ENCODE measurements around the gene ETF1. TPM values are rescaled to one million over a fixed set of nuclear protein-coding genes. Genes with fewer than 3 reads are reported as not detected.
"Not testable (repeated sequence)": the region's sequence is repeated elsewhere in the genome, so short reads cannot be mapped to it uniquely, and the experiment has no call there.

ETF1 gene
- polyA plus RNA-seq, 3 donors, result 25.5 to 108 (median 96.0) TPM

DNA sequence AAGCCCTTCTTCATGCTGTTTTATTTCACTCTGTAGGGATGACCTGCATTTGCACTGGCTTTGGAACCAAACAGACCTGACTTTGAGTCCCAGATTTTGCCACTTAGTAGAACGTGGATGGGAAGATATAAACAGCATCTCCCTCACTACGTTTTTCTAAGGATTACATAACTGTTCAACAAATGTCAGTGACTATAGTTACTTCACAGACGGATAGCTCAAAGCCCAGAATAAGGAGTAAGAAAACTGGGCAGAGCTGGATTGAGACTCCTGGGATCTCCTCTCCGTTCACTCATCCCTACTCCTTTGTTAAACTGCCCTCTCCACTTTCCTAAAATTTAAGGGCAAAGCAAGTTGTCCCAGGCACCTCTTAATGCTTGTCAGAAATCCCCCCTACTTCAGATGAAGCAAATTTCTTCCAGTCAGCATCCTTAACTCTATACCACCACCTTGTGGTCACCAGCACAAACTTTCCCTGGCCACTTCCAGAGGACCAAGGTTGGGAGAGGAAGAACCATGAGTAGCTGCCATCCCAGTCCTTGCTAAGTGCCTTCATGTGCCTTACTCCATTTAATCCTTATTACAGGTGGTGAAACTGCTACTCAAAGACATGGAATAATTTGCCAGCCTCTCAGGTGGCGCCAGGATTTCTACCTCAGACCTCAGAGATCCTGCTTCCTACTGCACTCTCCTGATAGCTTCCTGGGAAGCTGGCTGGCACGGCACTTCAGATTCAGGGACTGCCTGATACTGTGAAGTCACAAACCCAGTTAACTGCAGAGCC lies 39.4 kb downstream of the ETF1 start:
- H3K27ac ChIP-seq (ENCODE audit: low read depth, low read length), result no peak overlapping the region
- 27 to 36% (median 34%) methylated on average over 6 of the region's 6 CpGs for WGBS, 3 donors

GRCh38 chr5:138502521-138502920 lies 40.5 kb downstream of the ETF1 start:
- no peak overlapping the region for H3K27ac ChIP-seq (ENCODE audit: low read depth, low read length)
- 78 to 88% (median 84%) methylated on average over 11 of the region's 11 CpGs for WGBS, 3 donors

- H3K27ac ChIP-seq (ENCODE audit: low read depth, low read length), result no peak overlapping the region
- 62 to 74% (median 68%) methylated on average over 4 of the region's 4 CpGs for WGBS, 3 donors
Observed at GRCh38 chr5:138502121-138502520, 40.9 kb downstream of the ETF1 start.

DNA sequence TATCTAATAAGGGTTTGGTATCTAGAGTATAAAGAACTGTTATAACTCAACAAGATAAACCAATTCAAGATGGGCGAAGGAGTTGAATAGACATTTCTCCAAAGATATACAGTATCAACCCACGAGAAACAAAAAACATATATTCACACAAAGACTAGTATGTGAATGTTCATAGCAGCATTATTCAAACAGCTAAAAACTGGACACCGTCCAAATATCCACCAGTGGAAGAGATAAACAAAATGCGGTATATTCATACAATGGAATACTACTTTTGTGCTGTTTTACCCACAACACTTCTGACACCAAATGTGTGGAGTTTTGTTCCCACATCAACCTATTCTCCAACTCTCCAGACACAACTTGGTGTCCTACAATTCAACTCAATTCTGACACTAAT lies 44.7 kb downstream of the ETF1 start:
- WGBS, 3 donors, result 44 to 75% (median 60%) methylated on average over 4 of the region's 4 CpGs

GRCh38 chr5:138495351-138495750 lies 47.7 kb downstream of the ETF1 start:
- H3K27ac ChIP-seq (ENCODE audit: low read depth, low read length), result no peak overlapping the region
- WGBS, 3 donors, result 78 to 89% (median 86%) methylated on average over 7 of the region's 7 CpGs

More for the DNA sequence above, 44.7 kb downstream of the ETF1 start:
- no peak overlapping the region for H3K27ac ChIP-seq (ENCODE audit: low read depth, low read length)

- WGBS, 3 donors, result 32 to 43% (median 43%) methylated on average over 10 of the region's 10 CpGs
- no peak overlapping the region for H3K27ac ChIP-seq (ENCODE audit: low read depth, low read length)
Observed at GRCh38 chr5:138492560-138493045, 50.4 kb downstream of the ETF1 start.

- H3K27ac ChIP-seq (ENCODE audit: low read depth, low read length), result no peak overlapping the region
- WGBS, 3 donors, result 2 to 5% (median 3%) methylated on average over 58 to 91 of the region's 93 CpGs
Observed at GRCh38 chr5:138491669-138492559, 51.1 kb downstream of the ETF1 start.

DNA sequence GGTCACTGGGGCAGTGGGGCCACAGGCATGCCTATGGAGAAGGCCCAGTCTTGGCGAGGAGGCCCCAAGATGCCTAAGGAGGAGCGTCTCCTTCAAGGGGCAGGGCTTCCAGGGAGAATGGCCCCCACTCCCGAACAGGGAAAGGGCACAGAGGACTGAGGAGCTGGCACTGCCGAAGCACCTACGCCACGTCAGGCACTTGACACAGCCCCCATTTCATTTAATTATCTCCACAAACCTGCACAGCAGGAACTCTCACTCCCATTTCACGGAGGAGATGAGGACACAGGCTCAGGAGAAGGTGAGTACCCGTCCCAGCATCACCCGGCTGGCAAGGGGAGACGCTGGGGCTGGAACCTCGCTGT lies 51.8 kb downstream of the ETF1 start:
- 56 to 77% (median 62%) methylated on average over 11 of the region's 11 CpGs for WGBS, 3 donors
- no peak overlapping the region for H3K27ac ChIP-seq (ENCODE audit: low read depth, low read length)

DNA sequence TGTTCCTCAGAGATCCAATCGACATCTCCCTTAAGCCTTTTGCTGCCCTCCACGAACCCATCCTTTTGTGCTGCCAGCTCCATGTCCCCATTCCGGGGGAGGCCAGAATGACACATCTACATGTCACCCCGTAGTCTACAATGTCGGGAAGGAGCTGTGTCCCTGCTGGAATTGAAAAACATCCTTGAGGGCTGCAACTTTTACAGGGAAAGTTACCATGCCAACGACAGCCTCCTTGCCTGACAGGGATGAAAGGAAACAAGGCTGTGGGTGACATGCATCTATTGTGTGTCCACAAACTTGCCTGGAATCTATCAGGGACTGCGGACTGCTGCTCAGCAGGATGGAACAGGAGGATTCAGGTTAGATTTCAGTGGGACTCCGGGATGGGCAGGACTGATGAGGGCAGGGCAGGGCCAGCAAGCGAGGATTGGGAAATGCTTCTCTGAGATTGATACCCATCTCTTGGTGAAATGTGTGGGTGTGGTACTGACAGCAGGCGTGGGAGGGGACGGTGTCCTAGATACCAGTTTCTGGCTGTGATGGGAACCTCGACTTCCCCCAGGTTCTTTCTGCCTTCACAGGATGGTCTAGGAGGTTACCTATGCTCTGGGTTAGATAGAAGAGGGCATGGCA lies 52.3 kb downstream of the ETF1 start:
- H3K27ac ChIP-seq (ENCODE audit: low read depth, low read length), result no peak overlapping the region
- 84 to 91% (median 85%) methylated on average over 12 of the region's 12 CpGs for WGBS, 3 donors

DNA sequence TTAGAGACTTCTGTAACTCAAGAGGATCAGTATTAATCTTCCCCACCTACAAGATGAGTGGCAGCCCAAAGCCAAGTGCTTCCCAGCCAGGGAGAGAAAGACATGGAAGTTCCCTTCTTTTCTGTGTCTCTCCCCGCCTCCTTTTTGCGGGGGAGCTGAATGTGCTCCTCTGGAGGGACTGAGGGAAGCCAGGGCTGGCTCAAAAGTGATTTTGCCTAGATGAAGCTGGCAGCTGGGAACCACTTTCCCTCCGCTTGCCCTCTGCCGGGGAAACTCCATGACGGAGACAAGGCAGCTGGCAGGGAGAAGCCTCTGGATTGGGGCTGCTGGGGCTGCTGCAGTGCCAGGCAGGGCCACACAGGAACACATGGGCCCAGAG lies 53.4 kb downstream of the ETF1 start:
- no peak overlapping the region for H3K27ac ChIP-seq (ENCODE audit: low read depth, low read length)
- 51 to 75% (median 71%) methylated on average over 5 of the region's 5 CpGs for WGBS, 3 donors

DNA sequence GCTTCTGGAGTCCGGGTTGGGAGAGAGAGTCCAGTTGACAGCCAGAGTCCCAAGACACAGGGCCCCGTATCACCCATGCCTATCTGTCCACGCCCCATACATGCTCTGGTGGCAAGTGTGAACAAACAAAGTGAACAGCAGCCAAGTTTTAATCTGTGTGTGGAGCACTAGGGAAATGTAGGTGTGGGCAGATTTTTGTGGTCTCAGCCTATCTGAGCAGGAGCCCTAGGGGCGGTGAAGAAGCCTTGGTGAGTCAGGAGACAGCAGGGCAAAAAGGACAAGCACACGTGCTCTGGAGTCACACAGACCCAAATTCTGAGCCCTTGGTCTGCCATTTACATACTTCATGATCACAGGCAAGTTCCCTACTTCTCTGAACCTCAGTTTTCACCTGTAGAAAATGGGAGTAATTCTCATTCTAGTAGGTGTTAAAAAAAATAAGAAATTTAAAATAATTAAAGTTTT lies 54.5 kb downstream of the ETF1 start:
- WGBS, 3 donors, result 50 to 87% (median 82%) methylated on average over 5 of the region's 5 CpGs
- H3K27ac ChIP-seq (ENCODE audit: low read depth, low read length), result no peak overlapping the region

GRCh38 chr5:138482638-138483037 lies 60.4 kb downstream of the ETF1 start:
- 61 to 74% (median 72%) methylated on average over 4 of the region's 4 CpGs for WGBS, 3 donors
- no peak overlapping the region for H3K27ac ChIP-seq (ENCODE audit: low read depth, low read length)

- H3K27ac ChIP-seq (ENCODE audit: low read depth, low read length), result no peak overlapping the region
- WGBS, 3 donors, result 87 to 93% (median 92%) methylated on average over 7 of the region's 7 CpGs
Observed at GRCh38 chr5:138476918-138477317, 66.1 kb downstream of the ETF1 start.

- WGBS, 3 donors, result 90 to 96% (median 94%) methylated on average over 5 of the region's 5 CpGs
- not testable (repeated sequence) for H3K27ac ChIP-seq (ENCODE audit: low read depth, low read length)
Observed at GRCh38 chr5:138473151-138473550, 69.9 kb downstream of the ETF1 start.

DNA sequence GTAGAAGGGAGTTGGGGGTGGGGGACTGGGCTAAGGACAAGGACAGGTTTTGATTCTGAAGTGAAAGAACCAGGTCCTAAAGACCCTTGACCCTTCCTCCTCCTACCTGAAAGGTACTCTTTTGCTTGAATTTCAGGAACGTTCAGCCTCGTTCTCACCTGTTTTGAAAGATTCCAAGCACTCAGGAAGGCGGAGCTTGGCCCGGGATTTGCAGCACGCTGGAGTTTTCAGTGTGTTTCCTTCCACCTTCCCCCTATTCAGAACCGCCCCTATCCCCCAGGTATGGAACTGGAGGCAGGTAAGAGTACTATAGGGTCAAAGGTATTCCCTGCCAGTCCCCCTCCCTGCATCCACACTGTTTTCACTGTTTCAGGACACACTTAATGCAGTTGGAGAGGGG lies 70.7 kb downstream of the ETF1 start:
- 35 to 59% (median 56%) methylated on average over 6 of the region's 6 CpGs for WGBS, 3 donors
- no peak overlapping the region for H3K27ac ChIP-seq (ENCODE audit: low read depth, low read length)

- no peak overlapping the region for H3K27ac ChIP-seq (ENCODE audit: low read depth, low read length)
- WGBS, 3 donors, result 65 to 90% (median 87%) methylated on average over 2 of the region's 2 CpGs
Observed at GRCh38 chr5:138471052-138471361, 72.0 kb downstream of the ETF1 start.

DNA sequence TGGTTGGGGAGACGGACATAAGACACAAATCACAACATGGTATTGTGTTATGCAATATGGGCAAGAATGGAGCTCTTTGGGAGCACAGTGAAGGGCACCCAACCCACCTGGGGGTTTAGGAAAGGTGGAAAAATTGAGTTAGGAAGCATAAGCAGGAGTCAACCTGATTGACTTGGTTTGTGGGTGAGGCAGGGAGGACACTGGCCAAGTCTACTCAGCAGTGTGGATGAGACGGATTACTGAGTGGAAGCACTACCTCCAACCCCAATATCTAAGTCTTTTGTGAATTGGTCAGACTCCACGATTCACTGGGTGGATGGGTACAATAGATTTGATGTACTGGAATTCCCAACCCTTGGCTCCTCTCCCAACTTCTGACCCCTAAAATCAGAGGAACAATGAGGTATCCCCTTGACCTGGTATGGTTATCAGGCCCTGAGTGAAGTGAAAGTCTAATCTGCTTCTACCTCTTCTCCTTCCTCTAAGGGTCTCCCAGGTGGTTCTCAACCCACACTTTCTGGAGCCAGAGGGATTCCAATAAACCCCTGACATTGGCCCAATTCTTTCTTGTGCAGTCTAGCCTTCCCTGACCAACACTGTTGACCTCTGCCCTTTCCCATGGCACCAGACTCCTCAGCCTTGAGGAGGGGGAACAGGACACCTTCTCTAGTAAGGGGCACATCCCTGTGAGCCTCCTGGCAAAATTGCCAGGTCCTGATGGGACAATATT lies 72.5 kb downstream of the ETF1 start:
- WGBS, 3 donors, result 78 to 80% (median 78%) methylated on average over 3 of the region's 3 CpGs

DNA sequence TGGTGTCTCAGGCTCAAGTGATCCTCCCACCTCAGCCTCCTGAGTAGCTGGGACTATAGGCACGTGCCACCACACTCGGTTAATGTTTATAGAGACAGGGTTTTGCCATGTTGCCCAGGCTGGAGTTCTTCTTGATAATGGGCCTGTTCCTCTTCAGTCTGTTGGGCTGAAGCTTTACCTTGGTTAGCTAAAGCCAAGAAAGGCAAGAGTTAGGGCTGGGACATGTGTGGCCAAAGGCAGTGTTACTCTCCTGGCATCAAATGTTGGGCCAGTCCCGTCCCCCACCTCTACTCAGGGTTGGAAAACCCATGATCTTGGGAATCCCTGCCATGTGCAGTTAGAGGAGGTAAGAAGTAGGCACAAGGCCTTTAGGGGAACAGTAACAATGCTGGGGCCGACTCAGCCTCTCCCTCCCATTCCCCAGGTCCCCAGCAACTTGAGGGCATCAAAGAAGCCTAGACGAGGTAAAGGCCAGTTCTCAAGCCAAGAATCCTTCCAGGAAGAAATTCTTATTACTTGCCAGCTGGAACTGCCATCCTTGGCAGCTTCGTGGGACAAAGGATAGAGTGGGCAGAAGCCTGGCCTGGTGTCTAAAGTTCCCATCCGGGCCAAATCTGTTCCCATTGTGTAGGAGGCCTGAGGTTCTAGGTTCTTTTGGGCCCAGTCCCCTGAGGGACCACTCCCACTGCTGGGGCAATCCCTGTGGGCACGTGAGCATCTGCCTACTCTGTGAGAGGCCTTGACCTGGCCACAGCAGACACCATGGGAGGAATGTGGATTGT lies 73.3 kb downstream of the ETF1 start:
- 71 to 79% (median 75%) methylated on average over 8 of the region's 8 CpGs for WGBS, 3 donors
- no peak overlapping the region for H3K27ac ChIP-seq (ENCODE audit: low read depth, low read length)

More for the DNA sequence above, 72.5 kb downstream of the ETF1 start:
- no peak overlapping the region for H3K27ac ChIP-seq (ENCODE audit: low read depth, low read length)
